ENCODE results near the gene RALGPS1. TPM values are rescaled to one million over a fixed set of nuclear protein-coding genes. Genes with fewer than 3 reads are reported as not detected.

Gene RALGPS1
- total and polyA plus RNA-seq, 2 of the 13 experiments (the other 11 are each of a cell fraction or from before 2014, with no cell fraction given): 3.7 to 6.5 TPM

- TF ChIP-seq SNAPC5 (CRISPR knock-in tag; IDR thresholded peaks at IDR 0.05; ENCODE audit: borderline replicate concordance) (no peak), MED13 (CRISPR knock-in tag; IDR thresholded peaks at IDR 0.05) (no peak)
- WGBS (ENCODE audit: low lambda C conversion rate): 52% methylated on average over 5 of the region's 5 CpGs
- CTCF ChIA-PET (ENCODE audit: low intra/inter-chr PET ratio, low total read pairs): no interaction called here
- Histone ChIP-seq H3K4me3 (replicated peaks in 1 of 3; ENCODE audit: insufficient read depth in 1 of 3, low read depth in 2 of 3, low read length in 3 of 3) (no peak overlapping the region), H3K27ac (ENCODE audit: extremely low read length, insufficient read depth, low read length) (no peak overlapping the region), H3K4me2 (ENCODE audit: low read depth, low read length) (no peak overlapping the region), H4K20me1 (ENCODE audit: insufficient read depth, low read length) (no peaks in the 10 kb centered on the region), H3K4me1 (ENCODE audit: insufficient read depth, low read length) (no peaks in the 10 kb centered on the region), H3K9me3 (ENCODE audit: low read length) (no peaks in the 10 kb centered on the region), H3K36me3 (replicated peaks in 1 of 2; ENCODE audit: control insufficient read depth in 1 of 2, insufficient read depth in 2 of 2, low read length in 2 of 2) (no peaks in the 10 kb centered on the region), H3K27me3 (ENCODE audit: control insufficient read depth in 1 of 2, insufficient read depth in 2 of 2, low read length in 2 of 2) (no peaks in the 10 kb centered on the region), H3K79me2 (ENCODE audit: insufficient read depth, low read length) (no peaks in the 10 kb centered on the region), H2AFZ (ENCODE audit: low read length) (no peak overlapping the region), H3K9ac (ENCODE audit: insufficient read depth, low read depth, low read length) (no peak overlapping the region)
- BruUV-seq (replicated peaks): no TSS peak
- POLR2A ChIA-PET: no interaction called here
- intact Hi-C loops (cut with micrococcal nuclease; ENCODE audit: unreplicated experiment): no loop called here
- in situ Hi-C loops (cut with HindIII; ENCODE audit: extremely low pct_ligation_motif_present, low pct_unique_long_range_greater_than_20kb): no loop called here
- DNase-seq (ENCODE audit: low spot score) (no peak), ATAC-seq (no peak), FAIRE-seq (no peak)
Measured at GRCh38 chr9:127013597-127013996, 99.0 kb downstream of the RALGPS1 start.

- H3K4me1 ChIP-seq (ENCODE audit: insufficient read depth, low read length): no peaks in the 10 kb centered on the region
- BruUV-seq (replicated peaks): no TSS peak
- intact Hi-C loops (cut with micrococcal nuclease; ENCODE audit: unreplicated experiment): no loop called here
- ATAC-seq (no peak), FAIRE-seq (no peak), DNase-seq (ENCODE audit: low spot score) (no peak)
- no peaks in the 10 kb centered on the region for H3K9me3 ChIP-seq (ENCODE audit: low read length)
- H3K27me3 ChIP-seq (ENCODE audit: control insufficient read depth in 1 of 2, insufficient read depth in 2 of 2, low read length in 2 of 2): no peaks in the 10 kb centered on the region
- WGBS (ENCODE audit: low lambda C conversion rate): 68% methylated on average over 3 of the region's 4 CpGs
- no peaks in the 10 kb centered on the region for H3K79me2 ChIP-seq (ENCODE audit: insufficient read depth, low read length)
- TF ChIP-seq HINFP (CRISPR knock-in tag; IDR thresholded peaks at IDR 0.05; ENCODE audit: low read depth): no peak
- no peak for TF ChIP-seq NONO (IDR thresholded peaks at IDR 0.05)
- TF ChIP-seq NONO (CRISPR knock-in tag; conservative IDR thresholded peaks at IDR 0.05): no peak
- ChIA-PET POLR2A (no interaction called here), CTCF (ENCODE audit: low intra/inter-chr PET ratio, low total read pairs) (no interaction called here)
- in situ Hi-C loops (cut with HindIII; ENCODE audit: extremely low pct_ligation_motif_present, low pct_unique_long_range_greater_than_20kb): no loop called here
- H3K27ac ChIP-seq (ENCODE audit: extremely low read length, insufficient read depth, low read length): no peak overlapping the region
- H3K9ac ChIP-seq (ENCODE audit: insufficient read depth, low read depth, low read length): no peak overlapping the region
- no peak overlapping the region for H2AFZ ChIP-seq (ENCODE audit: low read length)
- H3K36me3 ChIP-seq (replicated peaks in 1 of 2; ENCODE audit: control insufficient read depth in 1 of 2, insufficient read depth in 2 of 2, low read length in 2 of 2): no peaks in the 10 kb centered on the region
- no peak overlapping the region for H3K4me3 ChIP-seq (replicated peaks in 1 of 3; ENCODE audit: insufficient read depth in 1 of 3, low read depth in 2 of 3, low read length in 3 of 3)
- no peaks in the 10 kb centered on the region for H4K20me1 ChIP-seq (ENCODE audit: insufficient read depth, low read length)
- H3K4me2 ChIP-seq (ENCODE audit: low read depth, low read length): no peak overlapping the region
Measured at GRCh38 chr9:127014216-127014909, 99.8 kb downstream of the RALGPS1 start.

All from HepG2 (cell line).